ENCODE results near the gene PHPT1. TPM values are rescaled to one million over a fixed set of nuclear protein-coding genes. Genes with fewer than 3 reads are reported as not detected.
A peak's percentile ranks its signal among the peaks of the same experiment; 100 is the strongest.
"Not testable (repeated sequence)": the region's sequence is repeated elsewhere in the genome, so short reads cannot be mapped to it uniquely, and the experiment has no call there.

PHPT1 gene
- total RNA-seq, 1 experiment from 2014 or later, result 161 TPM

- not testable (repeated sequence) for H3K36me3 Mint-ChIP-seq (ENCODE audit: insufficient read depth in 1 of 3, low read depth in 3 of 3); H4K91ac ChIP-seq (ENCODE audit: insufficient read length, low read depth, low read length); H3K4me1 ChIP-seq (ENCODE audit: insufficient read depth, low read length); H3K14ac ChIP-seq (ENCODE audit: insufficient read depth, low read length); H3K27ac ChIP-seq (ENCODE audit: insufficient read length, low read depth, low read length); H3K4me2 ChIP-seq (ENCODE audit: insufficient read depth, insufficient read length, low read length); H2AFZ ChIP-seq (ENCODE audit: low read length); H3T11ph ChIP-seq (ENCODE audit: low read length); H2BK15ac ChIP-seq (ENCODE audit: low read depth, low read length); H3K27me3 Mint-ChIP-seq (ENCODE audit: low read depth); H3K9me3 ChIP-seq (ENCODE audit: control insufficient read depth, low read depth, low read length); H2BK12ac ChIP-seq (ENCODE audit: insufficient read length, low read depth, low read length); H3K18ac ChIP-seq (ENCODE audit: insufficient read length, low read depth, low read length); H2BK20ac ChIP-seq (ENCODE audit: low read depth, low read length, poor library complexity, severe bottlenecking); H3K79me2 ChIP-seq (ENCODE audit: insufficient read depth, low read length); H2BK5ac ChIP-seq (ENCODE audit: insufficient read length, low read length); H3K56ac ChIP-seq (ENCODE audit: insufficient read length, low read depth, low read length); H3K9ac ChIP-seq (ENCODE audit: extremely low read depth, insufficient read length, low read length); H3K27ac Mint-ChIP-seq; H4K8ac ChIP-seq (replicated peaks; ENCODE audit: insufficient read length, low read depth, low read length); H4K20me1 ChIP-seq (ENCODE audit: control insufficient read depth, insufficient read depth, insufficient read length); H3K27me3 ChIP-seq (ENCODE audit: insufficient read depth, low read length); H3K23ac ChIP-seq (ENCODE audit: insufficient read length, low read depth, low read length); H2BK120ac ChIP-seq (ENCODE audit: low read depth, low read length, poor library complexity, severe bottlenecking); H3K4ac ChIP-seq (ENCODE audit: low read depth, low read length); H2AK5ac ChIP-seq (ENCODE audit: insufficient read length, low read length); H3K23me2 ChIP-seq (ENCODE audit: insufficient read length, low read depth, low read length, poor library complexity, severe bottlenecking); H3K79me1 ChIP-seq (ENCODE audit: insufficient read depth, low read depth, low read length, poor library complexity, severe bottlenecking); H3K9me3 Mint-ChIP-seq; H4K5ac ChIP-seq (ENCODE audit: insufficient read length, low read depth, low read length)
- peak; percentile 84 for TF ChIP-seq CTCF (conservative IDR thresholded peaks at IDR 0.05)
- H3K4me3 Mint-ChIP-seq, result peak overlapping the region in 1 of 2 experiments; percentile 23; a peak in 2 of 5 replicates
- WGBS (ENCODE audit: extremely low coverage, insufficient read length, low lambda C conversion rate), result no CpG with 5 or more reads among the region's 99 CpGs
- peak; percentile 70 for DNase-seq
- peaks cover 16 to 28% of the 10 kb centered on the region in 2 experiments for H3K4me1 Mint-ChIP-seq
Measured at GRCh38 chr9:136843801-136844740, 5.1 kb upstream of the PHPT1 start.
